ENCODE measurements around the gene THAP11. TPM values are rescaled to one million over a fixed set of nuclear protein-coding genes. Genes with fewer than 3 reads are reported as not detected.
A peak's percentile ranks its signal among the peaks of the same experiment; 100 is the strongest.
"Not testable (repeated sequence)": the region's sequence is repeated elsewhere in the genome, so short reads cannot be mapped to it uniquely, and the experiment has no call there.

The THAP11 gene
- total RNA-seq, 1 experiment from 2014 or later: 66.3 TPM

DNA sequence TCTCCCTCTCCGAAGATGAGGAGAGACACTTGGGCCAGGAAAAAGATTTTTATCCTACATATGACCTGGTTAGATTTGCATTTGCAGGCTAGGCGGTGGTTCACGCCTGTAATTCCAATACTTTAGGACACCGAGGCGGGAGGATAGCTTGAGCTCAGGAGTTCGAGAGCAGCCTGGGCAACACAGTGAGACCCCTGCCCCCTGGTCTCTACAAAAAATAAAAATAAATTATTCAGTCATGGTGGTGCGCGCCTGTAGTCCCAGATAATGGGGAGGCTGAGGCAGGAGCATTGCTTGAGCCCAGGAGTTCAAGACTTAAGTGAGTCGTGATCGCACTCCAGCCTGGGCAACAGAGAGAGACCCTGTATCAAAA lies 7.9 kb upstream of the THAP11 start:
- no peak for DNase-seq (ENCODE audit: low spot score)

- DNase-seq (ENCODE audit: low spot score): not testable (repeated sequence)
Observed at GRCh38 chr16:67837190-67837589, 4.9 kb upstream of the THAP11 start.

DNA sequence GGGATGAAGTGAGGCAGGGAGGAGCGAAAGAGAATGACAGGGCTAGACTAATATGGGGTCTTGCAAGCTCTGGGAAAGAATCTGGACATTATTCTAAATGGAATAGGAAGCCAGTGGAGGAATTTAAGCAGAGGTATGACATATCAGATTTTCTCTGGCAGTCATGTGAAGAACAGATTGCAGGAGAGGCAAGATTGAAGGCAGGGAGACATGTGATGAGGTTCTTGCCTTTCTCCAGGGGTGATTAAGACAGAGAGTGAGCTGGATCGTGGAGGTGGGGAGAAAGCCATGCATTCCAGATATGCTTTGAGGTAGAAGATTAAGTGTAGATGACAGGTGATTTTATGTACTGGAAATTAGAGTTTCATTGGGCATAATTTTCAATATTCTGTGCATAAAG lies 4.3 kb upstream of the THAP11 start:
- no peak for DNase-seq (ENCODE audit: low spot score)

- DNase-seq (ENCODE audit: low spot score): no peak
Observed at GRCh38 chr16:67841198-67841815, 813 bp upstream of the THAP11 start.

DNA sequence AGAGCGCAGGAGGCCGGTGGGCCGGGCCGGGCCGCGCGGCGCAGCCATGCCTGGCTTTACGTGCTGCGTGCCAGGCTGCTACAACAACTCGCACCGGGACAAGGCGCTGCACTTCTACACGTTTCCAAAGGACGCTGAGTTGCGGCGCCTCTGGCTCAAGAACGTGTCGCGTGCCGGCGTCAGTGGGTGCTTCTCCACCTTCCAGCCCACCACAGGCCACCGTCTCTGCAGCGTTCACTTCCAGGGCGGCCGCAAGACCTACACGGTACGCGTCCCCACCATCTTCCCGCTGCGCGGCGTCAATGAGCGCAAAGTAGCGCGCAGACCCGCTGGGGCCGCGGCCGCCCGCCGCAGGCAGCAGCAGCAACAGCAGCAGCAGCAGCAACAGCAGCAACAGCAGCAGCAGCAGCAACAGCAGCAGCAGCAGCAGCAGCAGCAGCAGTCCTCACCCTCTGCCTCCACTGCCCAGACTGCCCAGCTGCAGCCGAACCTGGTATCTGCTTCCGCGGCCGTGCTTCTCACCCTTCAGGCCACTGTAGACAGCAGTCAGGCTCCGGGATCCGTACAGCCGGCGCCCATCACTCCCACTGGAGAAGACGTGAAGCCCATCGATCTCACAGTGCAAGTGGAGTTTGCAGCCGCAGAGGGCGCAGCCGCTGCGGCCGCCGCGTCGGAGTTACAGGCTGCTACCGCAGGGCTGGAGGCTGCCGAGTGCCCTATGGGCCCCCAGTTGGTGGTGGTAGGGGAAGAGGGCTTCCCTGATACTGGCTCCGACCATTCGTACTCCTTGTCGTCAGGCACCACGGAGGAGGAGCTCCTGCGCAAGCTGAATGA lies 606 bp downstream of the THAP11 start:
- DNase-seq (ENCODE audit: low spot score): peak; percentile 65

- DNase-seq (ENCODE audit: low spot score): no peak
Observed at GRCh38 chr16:67843343-67843765, 1.2 kb downstream of the THAP11 start.

GRCh38 chr16:67844497-67844896 lies 2.4 kb downstream of the THAP11 start:
- DNase-seq (ENCODE audit: low spot score): no peak

DNA sequence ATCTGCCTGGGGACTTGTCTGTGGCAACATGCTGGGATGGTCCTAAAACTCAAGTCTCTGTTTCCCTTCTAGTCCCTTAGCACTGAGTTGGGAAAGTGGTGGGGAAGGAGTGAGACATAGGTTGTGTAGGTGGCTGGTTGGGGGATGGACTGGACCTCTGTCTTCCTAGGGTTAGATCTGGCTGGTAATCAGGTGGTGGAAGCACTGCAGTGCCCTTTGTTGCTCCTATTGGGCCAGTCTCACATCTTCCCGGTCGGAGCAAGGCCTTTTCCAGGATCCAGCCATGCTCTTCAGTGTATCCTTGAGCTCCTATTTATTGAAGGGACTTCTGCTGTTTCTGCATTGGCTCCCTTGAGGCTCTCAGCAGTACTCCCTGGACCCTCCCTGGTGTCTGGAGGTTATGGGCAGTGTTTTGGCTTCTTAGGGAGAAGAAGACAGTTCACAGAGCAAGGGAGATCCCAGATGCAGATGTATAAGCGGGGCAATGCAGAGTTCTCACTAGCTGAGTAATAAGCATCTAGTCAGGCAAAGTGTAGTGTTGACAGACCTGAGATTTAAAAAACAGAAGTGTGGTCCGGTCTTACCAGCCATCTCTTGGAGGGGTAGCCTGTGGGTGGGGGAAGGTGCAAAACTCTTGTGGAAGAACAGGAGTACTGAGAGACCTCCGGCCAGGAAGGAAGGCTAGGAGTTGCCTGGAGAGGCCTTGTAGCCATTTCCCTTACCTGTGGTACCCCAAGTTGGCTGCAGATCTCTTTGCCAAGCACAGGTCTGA lies 3.4 kb downstream of the THAP11 start:
- peak; percentile 38 for DNase-seq (ENCODE audit: low spot score)

DNA sequence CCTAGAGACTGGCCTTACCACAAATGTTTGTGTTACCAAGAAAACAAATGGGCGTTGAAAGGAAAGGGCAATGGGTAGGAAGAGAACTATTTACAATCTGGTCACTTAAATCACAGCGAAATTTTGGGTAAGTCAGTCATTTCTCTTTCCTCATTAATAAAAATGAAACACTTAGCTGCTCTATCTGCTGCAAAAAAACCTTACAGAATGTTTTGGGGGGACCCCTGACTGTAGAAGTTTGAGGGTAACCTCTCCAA lies 3.9 kb downstream of the THAP11 start:
- no peak for DNase-seq (ENCODE audit: low spot score)

DNA sequence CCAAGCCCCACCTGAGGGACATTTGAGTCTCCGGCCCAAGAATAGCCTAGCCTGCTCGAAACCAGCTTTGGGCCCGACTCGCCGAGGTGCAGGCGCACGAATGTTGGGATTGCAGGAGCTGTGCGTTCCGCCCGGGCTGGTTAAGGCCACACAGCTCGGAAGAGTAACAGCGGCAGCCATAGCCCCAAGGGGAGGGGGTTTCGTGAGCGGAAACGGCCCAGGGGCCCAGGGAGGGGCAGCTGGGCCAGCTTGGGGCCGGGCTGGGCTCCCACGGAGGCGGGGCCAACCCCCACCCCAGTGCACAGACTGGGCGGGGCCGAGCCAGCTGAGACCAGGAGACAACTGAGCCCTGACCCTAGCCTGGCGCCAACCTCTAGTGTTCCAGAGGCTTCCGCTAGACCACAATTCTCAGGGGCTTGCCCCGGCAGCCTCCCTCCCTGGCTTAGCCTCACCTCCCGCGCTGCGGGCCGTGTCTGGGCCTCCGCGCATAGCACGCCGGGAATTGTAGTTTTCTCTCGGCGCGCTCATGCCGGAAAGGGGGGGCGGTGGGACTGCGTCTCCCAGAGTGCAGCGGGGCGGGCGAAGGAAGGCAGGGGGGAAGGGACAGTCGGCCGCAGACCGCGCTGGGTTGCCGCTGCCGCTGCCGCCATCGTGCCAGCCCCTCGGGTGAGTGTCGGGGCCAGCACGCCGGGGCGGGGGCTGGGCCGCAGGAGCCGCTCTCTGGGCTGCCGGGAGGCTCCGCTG lies 4.4 kb downstream of the THAP11 start, which contains the start of gene NUTF2:
Gene NUTF2 (plus strand): TSS at position 614 of the 744 bp plus-strand sequence. CDS start 18,198 bp downstream, outside the sequence.
- DNase-seq (ENCODE audit: low spot score): peak; percentile 95

GRCh38 chr16:67847064-67847861 lies 5.1 kb downstream of the THAP11 start, which contains the start of gene CENPT:
TSS of gene CENPT (minus strand) at chr16:67847693. CDS start at chr16:67833859, 13,834 bp downstream.
- DNase-seq (ENCODE audit: low spot score): peak; percentile 46

DNA sequence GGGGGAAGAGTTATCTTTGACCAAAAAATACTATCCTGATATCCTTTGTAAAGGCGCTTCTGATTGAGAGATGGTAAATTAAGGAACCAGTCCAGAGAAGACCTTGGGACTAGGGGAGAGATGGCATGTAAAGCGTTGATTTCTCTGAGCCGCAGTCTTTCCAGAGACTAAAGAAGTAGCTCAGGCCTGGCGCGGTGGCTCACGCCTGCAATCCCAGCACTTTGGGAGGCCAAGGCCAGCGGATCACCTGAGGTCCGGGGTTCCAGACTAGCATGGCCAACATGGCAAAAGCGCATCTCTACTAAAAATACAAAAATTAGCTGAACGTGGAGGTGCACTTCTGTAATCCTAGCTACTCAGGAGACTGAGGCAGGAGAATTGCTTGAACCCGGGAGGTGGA lies 6.0 kb downstream of the THAP11 start:
- no peak for DNase-seq (ENCODE audit: low spot score)

GRCh38 chr16:67853670-67854069 lies 11.6 kb downstream of the THAP11 start:
- no peak for DNase-seq (ENCODE audit: low spot score)

DNA sequence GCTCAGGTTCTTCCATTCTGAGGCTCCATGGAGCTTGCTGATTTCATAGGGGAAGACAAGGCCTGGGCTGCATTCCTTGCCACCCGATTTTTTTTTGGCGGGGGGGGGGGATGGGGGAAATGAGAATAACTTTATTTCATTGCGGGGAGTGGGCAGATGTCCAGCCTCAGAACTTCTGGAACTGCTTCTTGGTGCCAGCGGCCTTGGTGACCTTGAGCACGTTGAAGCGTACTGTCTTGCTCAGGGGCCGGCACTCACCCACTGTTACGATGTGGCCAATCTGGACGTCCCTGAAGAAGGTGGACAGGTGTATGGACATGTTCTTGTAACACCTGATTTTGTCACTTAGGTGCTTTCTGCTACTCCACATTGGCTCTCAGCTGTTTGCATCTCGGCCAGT lies 13.7 kb downstream of the THAP11 start:
- DNase-seq (ENCODE audit: low spot score): no peak

- DNase-seq (ENCODE audit: low spot score): no peak
Observed at GRCh38 chr16:67856927-67857546, 14.9 kb downstream of the THAP11 start.

DNA sequence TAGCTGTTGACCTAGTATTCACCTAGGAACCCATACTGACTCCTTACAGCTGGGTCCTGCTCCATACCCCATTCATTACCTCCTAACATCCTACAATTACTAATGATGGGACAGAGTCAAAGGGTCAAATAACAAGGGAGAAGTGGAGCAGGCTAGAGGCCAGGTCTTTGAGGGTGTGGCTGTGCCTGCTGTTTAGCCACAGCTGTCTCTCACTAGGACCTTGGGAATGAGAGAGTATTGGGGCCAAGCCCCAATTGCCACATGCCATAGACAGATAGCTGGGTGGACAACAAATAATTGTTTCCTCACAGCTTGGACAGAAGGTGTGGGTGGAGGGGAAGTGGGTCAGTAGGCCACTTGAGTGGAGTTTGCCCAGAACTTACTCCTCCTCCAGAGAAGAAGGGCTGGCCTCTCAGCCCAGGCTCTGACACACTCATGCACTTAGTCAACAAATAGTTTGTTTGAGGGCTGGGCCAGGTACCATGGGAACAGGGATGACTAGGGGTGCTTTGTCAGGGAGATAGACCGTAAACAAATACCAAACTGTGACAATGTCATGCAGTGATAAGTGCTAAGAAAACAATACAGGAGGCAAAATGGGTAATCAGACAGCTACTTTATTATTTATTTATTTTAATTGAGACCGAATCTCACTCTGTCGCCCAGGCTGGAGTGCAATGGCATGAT lies 15.6 kb downstream of the THAP11 start:
- peak; percentile 96 for DNase-seq (ENCODE audit: low spot score)

DNA sequence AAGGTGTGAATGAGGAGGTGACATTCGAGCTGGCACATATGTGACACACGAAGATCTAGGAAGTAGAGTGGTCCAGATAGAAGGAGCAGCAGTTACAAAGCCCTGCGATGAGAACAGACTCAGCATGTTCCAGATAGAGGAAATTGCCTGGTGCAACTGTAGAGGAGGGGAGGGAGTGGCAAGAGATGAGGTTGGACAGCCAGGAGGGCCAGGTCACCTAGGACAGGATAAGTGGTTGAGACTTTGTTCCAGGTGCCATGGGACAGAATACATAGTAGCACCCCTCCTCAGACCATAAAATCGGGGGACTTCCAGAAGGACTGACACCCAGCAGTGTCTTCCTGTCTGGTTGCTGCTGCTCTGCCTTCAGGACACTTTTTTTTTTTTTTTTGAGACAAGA lies 16.4 kb downstream of the THAP11 start:
- peak; percentile 28 for DNase-seq (ENCODE audit: low spot score)

DNA sequence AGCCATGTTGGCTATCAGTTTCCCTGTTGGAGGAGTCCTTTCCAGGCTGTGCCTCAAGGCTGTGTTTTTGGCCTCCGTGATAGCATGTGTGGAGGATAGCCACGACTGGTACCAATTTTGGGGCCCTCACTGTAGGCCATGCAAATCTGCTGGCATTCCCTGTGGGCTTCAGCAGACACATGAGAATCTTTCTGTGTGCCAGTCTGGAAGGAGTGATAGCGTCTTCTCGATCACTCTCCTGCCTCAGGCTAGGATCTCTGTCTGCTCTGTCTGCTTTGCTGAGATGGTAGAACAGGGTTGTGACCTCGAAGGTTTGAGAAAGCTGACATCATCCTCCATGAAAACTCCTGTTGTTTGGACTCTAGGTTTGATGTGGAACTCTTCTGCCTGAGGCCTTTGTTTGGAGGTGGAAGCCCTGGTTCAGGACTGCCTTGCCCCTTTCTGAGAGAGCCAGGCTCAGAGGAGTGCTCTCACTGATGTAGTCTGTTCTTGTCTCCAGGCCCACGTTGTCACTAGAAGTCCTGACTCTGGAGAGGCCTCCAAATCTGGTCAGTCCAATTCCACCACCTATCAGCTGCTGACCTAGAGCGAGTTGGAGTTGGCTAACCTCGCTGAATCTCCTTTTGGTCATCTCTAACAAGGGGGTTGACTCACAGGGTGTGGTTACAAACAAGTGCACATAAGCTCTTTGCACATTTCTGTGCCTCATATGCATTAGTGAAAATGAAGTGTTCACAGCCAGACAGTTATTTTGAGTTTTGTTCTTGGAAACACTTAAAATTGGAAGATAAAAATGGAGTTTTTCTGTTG lies 18.7 kb downstream of the THAP11 start:
- DNase-seq (ENCODE audit: low spot score): no peak

GRCh38 chr16:67861877-67862276 lies 19.8 kb downstream of the THAP11 start:
- no peak for DNase-seq (ENCODE audit: low spot score)

Data from HT-29 (cell line).